ENCODE data around the gene TBC1D8.

The TBC1D8 gene

DNA sequence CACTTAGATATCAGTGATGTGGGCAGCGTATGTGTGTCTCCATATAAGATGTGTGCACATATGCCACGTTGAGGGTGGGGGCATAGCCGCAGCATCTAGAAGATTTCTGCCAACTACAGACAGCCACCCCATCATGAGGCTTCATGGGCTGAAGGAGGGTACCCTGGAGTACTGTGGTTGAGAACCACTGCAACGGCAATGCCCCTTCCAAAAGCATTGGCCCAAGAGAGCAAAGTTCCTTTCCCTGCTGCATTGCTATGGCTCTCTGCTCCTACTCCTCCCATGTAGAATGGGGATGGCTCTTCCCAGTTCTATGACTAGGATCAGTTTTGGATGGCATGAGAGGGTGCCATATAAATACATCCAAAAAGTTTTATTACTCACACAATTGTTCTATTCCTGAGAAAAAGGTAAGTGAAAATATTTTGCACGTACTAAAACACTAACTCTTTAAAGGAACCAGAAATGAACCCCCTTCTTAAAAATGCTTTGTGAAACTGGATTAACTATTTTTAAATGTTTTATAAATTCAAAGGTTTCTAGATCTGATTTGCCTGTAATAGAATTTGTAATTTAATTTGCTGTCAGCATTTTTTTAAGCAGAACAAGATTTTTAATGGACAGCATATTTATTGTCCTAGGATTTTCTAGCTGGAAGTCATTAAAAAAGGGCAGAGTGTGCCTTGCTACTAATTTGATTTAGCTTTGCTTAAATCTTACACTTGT, 153.5 kb downstream of the TBC1D8 start:
- DNase-seq = no peak

- DNase-seq = no peak
Measured at GRCh38 chr2:100995309-100996075, 155.7 kb downstream of the TBC1D8 start.

- no peak for DNase-seq
Measured at GRCh38 chr2:100993294-100993693, 157.9 kb downstream of the TBC1D8 start.

DNA sequence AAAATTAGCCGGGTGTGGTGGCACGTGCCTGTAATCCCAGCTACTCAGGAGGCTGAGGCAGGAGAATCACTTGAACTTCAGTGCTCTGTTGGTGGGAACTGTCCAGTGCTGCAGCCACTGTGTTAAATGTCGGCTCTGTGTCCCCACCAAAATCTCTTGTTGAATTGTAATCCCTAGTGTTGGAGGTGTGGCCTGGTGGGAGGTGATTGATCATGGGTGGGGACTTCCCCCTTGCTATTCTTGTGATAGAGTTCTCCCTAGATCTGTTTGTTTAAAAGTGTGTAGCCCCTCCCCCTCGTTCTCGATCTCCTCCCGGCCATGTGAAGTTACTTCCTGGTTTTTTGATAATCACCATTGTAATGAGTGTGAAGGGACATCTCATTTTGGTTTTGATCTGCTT, 158.9 kb downstream of the TBC1D8 start:
- no peak for DNase-seq

DNA sequence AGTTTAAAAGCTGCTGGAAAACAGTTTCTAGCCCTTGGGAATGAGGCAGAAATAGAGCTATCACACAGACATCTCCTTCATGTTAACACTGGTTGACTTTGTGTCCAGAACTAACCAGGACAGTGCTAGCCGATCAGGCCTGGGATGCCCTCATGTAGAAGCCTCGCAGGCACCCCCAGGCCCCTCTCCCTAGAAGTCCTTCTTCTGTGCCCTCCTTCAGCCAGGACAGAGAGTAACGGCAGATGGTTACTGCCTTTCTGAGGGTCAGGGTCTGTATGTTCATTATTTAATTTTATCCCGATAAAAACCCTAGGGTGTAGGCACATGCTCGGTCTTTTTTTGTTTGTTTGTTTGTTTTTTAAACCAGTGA, 159.8 kb downstream of the TBC1D8 start:
- DNase-seq = no peak

DNA sequence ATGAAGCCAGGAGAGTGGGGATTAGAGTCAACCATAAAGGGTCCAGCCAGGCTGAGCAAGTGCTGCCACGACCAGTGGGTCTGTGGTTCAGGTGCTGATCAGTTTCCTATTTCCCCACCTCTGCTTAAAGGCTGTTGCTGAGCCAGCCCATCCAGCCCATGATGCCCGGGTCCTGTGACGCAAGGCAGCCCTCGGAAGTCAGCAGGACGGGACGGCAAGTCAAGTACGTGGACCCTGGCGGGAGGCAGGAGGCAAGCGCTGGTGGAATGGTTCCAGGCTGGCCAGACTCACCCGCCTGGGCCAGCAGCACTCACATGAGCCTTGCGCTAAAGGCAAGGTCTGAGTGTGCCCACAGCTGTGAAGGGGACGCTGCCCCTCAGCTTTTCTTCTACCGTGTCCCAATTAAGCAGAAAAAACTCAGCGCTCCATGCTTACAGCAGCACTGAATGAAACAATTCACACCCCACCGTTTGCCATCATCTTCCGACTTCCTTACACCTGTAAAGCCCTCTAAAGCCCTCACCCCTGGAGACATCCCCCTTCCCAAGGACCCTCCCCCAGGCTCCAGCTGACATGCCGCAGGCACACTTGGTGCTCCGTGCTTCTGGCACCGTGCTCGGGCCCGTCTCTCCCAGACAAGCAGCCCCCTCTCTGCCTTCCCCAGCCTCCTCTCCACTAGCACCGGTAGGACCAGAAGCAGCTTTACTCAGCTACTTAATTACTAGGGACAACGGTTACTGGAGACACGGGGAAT, 160.4 kb downstream of the TBC1D8 start:
- no peak for DNase-seq

- DNase-seq = no peak
Measured at GRCh38 chr2:100990166-100990565, 161.0 kb downstream of the TBC1D8 start.

- DNase-seq = no peak
Measured at GRCh38 chr2:100989666-100990065, 161.5 kb downstream of the TBC1D8 start.

DNA sequence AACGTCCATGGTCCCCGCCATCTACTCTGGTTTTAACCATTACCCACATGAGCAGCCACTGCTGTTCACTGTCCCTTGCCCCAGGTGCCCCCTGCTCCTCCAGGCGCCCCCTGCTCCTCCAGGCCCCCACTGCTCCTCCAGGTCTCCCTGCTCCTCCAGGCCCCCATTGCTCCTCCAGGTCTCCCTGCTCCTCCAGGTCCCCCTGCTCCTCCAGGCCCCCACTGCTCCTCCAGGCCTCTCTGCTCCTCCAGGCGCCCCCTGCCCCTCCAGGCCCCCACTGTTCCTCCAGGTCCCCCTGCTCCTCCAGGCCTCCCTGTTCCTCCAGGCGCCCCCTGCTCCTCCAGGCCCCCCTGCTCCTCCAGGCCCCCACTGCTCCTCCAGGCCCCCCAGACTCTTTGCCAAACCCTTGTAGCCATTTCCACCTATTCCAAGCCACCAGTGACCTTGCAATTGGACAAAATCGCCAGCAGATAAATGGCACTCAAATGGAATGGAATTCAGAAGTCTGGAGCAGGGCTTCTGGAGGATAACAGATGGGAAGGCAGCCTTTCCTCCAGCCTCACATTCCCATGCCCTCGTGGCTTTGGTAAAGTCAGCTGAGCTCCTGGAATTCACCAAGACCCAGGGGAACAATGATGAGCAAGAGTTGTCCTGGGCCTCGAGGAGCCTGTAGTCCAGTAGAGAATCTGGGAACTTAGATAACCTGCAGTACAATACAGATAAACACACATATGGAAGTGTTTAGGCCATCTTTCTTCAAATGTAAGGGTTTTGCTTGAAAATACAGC, 162.4 kb downstream of the TBC1D8 start:
- DNase-seq = no peak

- no peak for DNase-seq
Measured at GRCh38 chr2:100987974-100988373, 163.2 kb downstream of the TBC1D8 start.

GRCh38 chr2:100987536-100987935, 163.6 kb downstream of the TBC1D8 start:
- DNase-seq = no peak

- DNase-seq = no peak
Measured at GRCh38 chr2:100986157-100986556, 165.0 kb downstream of the TBC1D8 start.

- DNase-seq = peak; percentile 76 to 78
Measured at GRCh38 chr2:100984892-100985307, 166.3 kb downstream of the TBC1D8 start.

DNA sequence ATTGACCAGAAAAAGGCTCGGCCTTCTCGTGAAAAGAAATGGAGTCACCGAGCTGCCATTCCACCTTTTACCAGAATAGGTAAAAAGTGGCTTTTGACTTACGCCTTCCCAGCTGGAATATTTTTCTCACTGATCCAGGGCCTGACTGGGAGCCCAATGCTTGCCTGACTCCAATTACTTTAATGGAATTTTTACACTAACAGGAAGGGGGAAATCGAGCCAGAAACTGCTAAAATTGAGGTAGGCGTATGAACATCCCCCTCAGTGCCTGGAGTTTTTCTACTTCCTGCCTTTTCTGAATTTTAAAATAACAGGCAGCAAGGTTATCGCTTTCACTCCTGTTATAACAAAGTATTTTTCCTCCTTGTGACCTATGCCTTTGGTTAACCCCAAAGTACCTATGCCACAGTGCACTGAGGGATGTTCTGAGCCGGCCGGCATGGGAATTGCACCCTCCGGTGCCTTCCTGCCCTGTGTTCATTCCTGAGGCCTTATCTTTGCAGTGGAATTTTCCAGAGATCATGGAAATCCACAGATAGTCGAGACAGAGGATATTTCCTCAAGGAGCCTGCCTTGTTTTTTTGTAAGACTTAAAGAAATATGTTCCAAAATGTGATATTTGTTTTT, 167.4 kb downstream of the TBC1D8 start:
- DNase-seq = no peak

DNA sequence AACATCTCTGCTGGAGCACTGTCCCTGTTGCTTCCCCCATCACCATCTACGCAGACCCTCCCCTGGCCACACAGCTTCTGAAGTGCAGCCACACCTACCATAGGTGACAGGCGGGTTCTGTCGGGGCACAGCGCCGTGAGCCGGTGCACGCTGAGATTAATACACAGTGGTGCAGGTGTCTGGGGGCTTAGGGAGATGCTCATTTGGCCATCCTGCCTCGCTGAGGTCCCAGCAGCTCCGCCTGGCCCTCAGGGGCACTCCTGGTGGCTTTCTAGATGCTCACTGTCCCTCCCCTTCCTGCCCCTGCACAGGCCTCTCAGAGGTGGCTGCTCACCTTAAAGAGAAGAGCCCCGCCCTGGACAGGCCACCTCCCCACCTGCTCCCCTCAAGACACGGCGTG, 168.0 kb downstream of the TBC1D8 start:
- DNase-seq = no peak

DNA sequence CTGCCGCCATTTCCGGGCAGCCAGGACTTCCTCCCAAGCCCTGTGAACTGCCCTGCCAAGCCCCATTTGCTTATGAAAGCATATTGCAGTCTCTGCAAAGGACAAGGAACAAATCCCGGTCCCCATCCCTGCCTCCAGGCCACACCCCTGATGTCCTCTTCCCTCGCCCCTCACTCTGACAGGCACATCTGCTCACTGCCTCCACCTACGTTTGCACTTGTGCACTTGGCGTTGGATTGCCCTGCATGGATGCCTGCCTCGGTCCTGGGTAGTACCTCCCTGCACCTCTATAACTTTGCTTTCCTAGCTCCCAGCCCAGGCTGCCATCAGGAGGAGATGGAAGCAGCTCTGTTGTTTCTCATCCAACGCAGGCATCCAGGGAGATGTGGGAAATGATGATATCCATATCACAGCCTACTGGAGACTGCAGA, 168.7 kb downstream of the TBC1D8 start:
- DNase-seq = no peak

GRCh38 chr2:100981011-100981410, 170.2 kb downstream of the TBC1D8 start:
- DNase-seq = no peak

DNA sequence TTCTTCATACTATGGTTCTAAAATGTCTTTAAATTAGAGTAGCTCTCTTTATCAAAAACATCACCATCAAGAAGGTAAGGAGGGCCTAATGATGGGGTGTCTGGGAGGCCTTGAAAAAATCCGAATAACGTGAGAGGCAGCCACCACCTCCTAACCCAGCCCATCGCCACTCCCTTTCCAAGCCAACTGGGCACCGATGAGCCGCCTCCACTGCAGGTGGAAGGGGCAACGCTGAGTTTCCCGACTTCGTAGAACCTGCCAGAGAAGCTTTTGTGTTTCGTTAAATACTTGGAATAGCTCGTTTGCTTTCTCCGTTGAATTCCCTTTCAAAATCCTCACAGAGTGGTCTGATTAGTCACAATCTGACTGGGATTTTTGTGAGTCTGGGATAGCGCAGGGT, 171.1 kb downstream of the TBC1D8 start:
- DNase-seq = no peak

DNA sequence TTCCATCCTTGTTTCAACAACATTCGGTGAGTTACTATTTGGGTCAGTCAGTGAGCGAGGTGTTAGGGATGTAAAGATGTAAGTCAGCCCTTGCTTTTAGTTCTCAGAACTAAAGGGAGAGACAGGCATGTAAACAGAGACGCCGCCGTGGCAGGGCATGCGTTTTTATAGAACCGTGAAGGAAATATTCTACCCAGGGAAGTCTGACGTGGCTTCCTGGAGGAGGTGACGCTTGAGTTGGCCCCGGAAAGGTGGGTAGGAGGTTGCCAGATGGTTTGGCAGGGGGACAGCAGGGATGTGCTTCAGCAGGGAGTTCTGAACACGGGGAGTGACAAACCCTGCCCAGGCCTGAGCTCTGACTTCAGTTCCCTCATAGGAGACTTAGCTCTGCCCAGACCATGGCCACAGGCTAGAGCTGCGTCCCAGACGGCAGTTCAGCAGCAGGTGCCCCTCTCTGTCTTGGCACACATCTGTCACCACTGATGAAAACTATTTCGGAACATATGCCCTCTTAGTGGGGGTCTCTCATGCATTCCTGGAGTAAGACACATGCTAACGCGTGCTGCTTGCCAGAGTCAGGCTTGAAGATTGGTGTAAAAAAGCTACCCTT, 172.5 kb downstream of the TBC1D8 start:
- DNase-seq = peak in 1 of 2 experiments; percentile 6

DNA sequence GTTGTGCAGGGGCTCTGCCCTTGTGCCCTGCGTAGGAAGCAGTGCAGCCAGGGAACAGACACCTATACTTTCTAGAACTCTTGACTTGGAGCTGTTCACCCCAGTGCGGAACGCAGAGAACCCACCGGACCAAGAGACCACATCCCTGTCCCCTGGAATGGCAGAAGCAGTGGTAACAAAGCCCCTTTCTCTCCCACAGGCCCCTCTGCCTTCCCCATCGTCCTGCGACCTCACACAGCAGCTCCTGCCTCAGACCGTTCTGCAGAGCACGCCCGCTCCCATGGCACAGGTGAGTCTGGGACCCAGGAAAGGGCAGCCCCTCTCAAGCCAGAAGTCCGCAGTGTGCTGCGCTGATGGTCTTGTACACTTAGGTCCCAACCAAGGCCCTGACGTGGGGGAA, 173.7 kb downstream of the TBC1D8 start:
- no peak for DNase-seq

- no peak for DNase-seq
Measured at GRCh38 chr2:100976645-100977391, 174.4 kb downstream of the TBC1D8 start.
